GM11168 (cell line): ENCODE measurements around the gene MRM2.

Source experiments
- in situ Hi-C: fragments of 300-500 bp; cut with MboI; formaldehyde crosslinking; loops from one replicate; pipeline ENCODE4 v1.12.0; 2022; ENCODE audit warnings: low sequenced_read_pairs; ENCODE audit not compliant: unreplicated experiment

Gene MRM2

GRCh38 chr7:2249744-2250323 is 7.8 kb upstream of the MRM2 start:
- in situ Hi-C loops: loop anchor here (5.0 kb wide), 1 partner anchor 97 kb away; no protein-coding TSS in a partner anchor

- in situ Hi-C loops: loop anchor here (5.0 kb wide), 1 partner anchor 98 kb away; no protein-coding TSS in a partner anchor
Measured at GRCh38 chr7:2248984-2249694, 7.1 kb upstream of the MRM2 start.

GRCh38 chr7:2247141-2247995 is 5.4 kb upstream of the MRM2 start:
- in situ Hi-C loops: loop anchor here (5.0 kb wide), 1 partner anchor 100 kb away; no protein-coding TSS in a partner anchor

- in situ Hi-C loops: loop anchor here (5.0 kb wide), 1 partner anchor 101 kb away; no protein-coding TSS in a partner anchor
Measured at GRCh38 chr7:2245883-2246675, 4.1 kb upstream of the MRM2 start.

GRCh38 chr7:2244404-2244995 is 2.5 kb upstream of the MRM2 start:
- in situ Hi-C loops: no loop called here

- in situ Hi-C loops: no loop called here
Measured at GRCh38 chr7:2243458-2243857, 1.5 kb upstream of the MRM2 start.

GRCh38 chr7:2242541-2243429 is 780 bp upstream of the MRM2 start:
- in situ Hi-C loops: no loop called here

- in situ Hi-C loops: no loop called here
Measured at GRCh38 chr7:2239242-2239641, 2.8 kb downstream of the MRM2 start.

- in situ Hi-C loops: no loop called here
Measured at GRCh38 chr7:2237109-2237602, 4.8 kb downstream of the MRM2 start.

- in situ Hi-C loops: no loop called here
Measured at GRCh38 chr7:2233926-2234325, 8.1 kb downstream of the MRM2 start.

GRCh38 chr7:2232766-2233520 is 9.1 kb downstream of the MRM2 start, which contains the start of gene MAD1L1:
TSS of gene MAD1L1 (minus strand) at chr7:2232945. CDS start at chr7:2230133, 2,812 bp downstream.
- in situ Hi-C loops: no loop called here

- in situ Hi-C loops: no loop called here
Measured at GRCh38 chr7:2231992-2232765, 9.8 kb downstream of the MRM2 start.

- in situ Hi-C loops: no loop called here
Measured at GRCh38 chr7:2230882-2231281, 11.1 kb downstream of the MRM2 start.

- in situ Hi-C loops: no loop called here
Measured at GRCh38 chr7:2230226-2230625, 11.8 kb downstream of the MRM2 start.

GRCh38 chr7:2229467-2229866 is 12.5 kb downstream of the MRM2 start:
- in situ Hi-C loops: no loop called here

GRCh38 chr7:2228921-2229320 is 13.1 kb downstream of the MRM2 start:
- in situ Hi-C loops: no loop called here

- in situ Hi-C loops: no loop called here
Measured at GRCh38 chr7:2227699-2228098, 14.3 kb downstream of the MRM2 start.
